Neuronal stem cell (in vitro differentiated cells): ENCODE measurements around the gene OR8B4. TPM values are rescaled to one million over a fixed set of nuclear protein-coding genes. Genes with fewer than 3 reads are reported as not detected.

Source experiments
- DNase-seq: peaks from one replicate; pipeline ENCODE4 v3.0.0-alpha.2; 2013; ENCODE audit warnings: low spot score
- H2AFZ ChIP-seq: one replicate; pipeline ENCODE4 v1.6.1; 2013; ENCODE audit warnings: mild to moderate bottlenecking, low read length, inconsistent platforms
- H2AK5ac ChIP-seq: 2 replicates; pipeline ENCODE4 v1.6.1; 2013; ENCODE audit warnings: low read depth, mild to moderate bottlenecking, inconsistent platforms, low read length, moderate library complexity, mixed read lengths
- H2BK120ac ChIP-seq: 2 replicates; pipeline ENCODE4 v1.6.1; 2013; ENCODE audit warnings: low read depth, mild to moderate bottlenecking, inconsistent platforms, low read length, moderate library complexity, mixed read lengths
- H2BK12ac ChIP-seq: one replicate; pipeline ENCODE4 v1.6.1; 2013; ENCODE audit warnings: low read length, inconsistent platforms
- H2BK15ac ChIP-seq: 2 replicates; pipeline ENCODE4 v1.6.1; 2013; ENCODE audit warnings: mild to moderate bottlenecking, low read length, inconsistent platforms, mixed read lengths
- H2BK5ac ChIP-seq: one replicate; pipeline ENCODE4 v1.6.1; 2013; ENCODE audit warnings: inconsistent platforms, mild to moderate bottlenecking, low read length, moderate library complexity
- H3K14ac ChIP-seq: one replicate; pipeline ENCODE4 v1.6.1; 2013; ENCODE audit warnings: low read length, inconsistent platforms
- H3K18ac ChIP-seq: 2 replicates; pipeline ENCODE4 v1.6.1; 2013; ENCODE audit warnings: low read length, inconsistent platforms
- H3K23ac ChIP-seq: 2 replicates; pipeline ENCODE4 v1.6.1; 2013; ENCODE audit warnings: low read depth, mild to moderate bottlenecking, mixed read lengths, low read length, inconsistent platforms; ENCODE audit not compliant: poor library complexity
- H3K27ac ChIP-seq: replicated peaks from 3 replicates; pipeline ENCODE4 v1.5.1; 2013; ENCODE audit warnings: low read length, inconsistent platforms
- H3K27me3 ChIP-seq, 3 experiments: 2 replicates each; pipeline ENCODE4 v1.6.1; 2013; ENCODE audit warnings: low read length in 3 of 3, mild to moderate bottlenecking in 2 of 3, inconsistent platforms in 1 of 3, low read depth in 1 of 3, mixed read lengths in 1 of 3, moderate library complexity in 1 of 3; ENCODE audit not compliant: control insufficient read depth in 3 of 3, insufficient read depth in 3 of 3
- H3K36me3 ChIP-seq, 2 donors: replicated peaks in 1 of 2; 2 replicates each; pipeline ENCODE4 v1.6.1; 2013; ENCODE audit warnings: low read length in 2 of 2; ENCODE audit not compliant: control insufficient read depth in 2 of 2, insufficient read depth in 2 of 2
- H3K4ac ChIP-seq: 2 replicates; pipeline ENCODE4 v1.6.1; 2013; ENCODE audit warnings: inconsistent platforms, mild to moderate bottlenecking, low read length, moderate library complexity
- H3K4me1 ChIP-seq, 2 donors: 1 replicate in 1 of 2; 2 replicates in 1 of 2; pipeline ENCODE4 v1.6.1; 2013; ENCODE audit warnings: low read length in 2 of 2, low read depth in 1 of 2; ENCODE audit not compliant: control insufficient read depth in 2 of 2, insufficient read depth in 1 of 2
- H3K4me2 ChIP-seq: one replicate; pipeline ENCODE4 v1.6.1; 2013; ENCODE audit warnings: mild to moderate bottlenecking, low read length, inconsistent platforms; ENCODE audit not compliant: insufficient read depth, poor library complexity, severe bottlenecking
- H3K4me3 ChIP-seq, 2 donors: 2 replicates each; pipeline ENCODE4 v1.5.1; 2013; ENCODE audit warnings: low read length in 2 of 2, mild to moderate bottlenecking in 2 of 2, inconsistent platforms in 1 of 2, moderate library complexity in 1 of 2
- H3K79me1 ChIP-seq: one replicate; pipeline ENCODE4 v1.6.1; 2013; ENCODE audit warnings: low read depth, mild to moderate bottlenecking, inconsistent platforms, low read length, moderate library complexity
- H3K9ac ChIP-seq: one replicate; pipeline ENCODE4 v1.6.1; 2013; ENCODE audit warnings: mild to moderate bottlenecking, low read depth, low read length, inconsistent platforms; ENCODE audit not compliant: poor library complexity
- H3K9me3 ChIP-seq, 2 donors: replicated peaks in 1 of 2; 2 replicates each; pipeline versions ENCODE3 to v1.6.1; 2013; ENCODE audit warnings: low read length in 2 of 2, mild to moderate bottlenecking in 2 of 2, inconsistent platforms in 1 of 2, low read depth in 1 of 2, mixed read lengths in 1 of 2, moderate library complexity in 1 of 2; ENCODE audit not compliant: control insufficient read depth in 2 of 2, insufficient read depth in 1 of 2
- H4K8ac ChIP-seq: one replicate; pipeline ENCODE4 v1.6.1; 2013; ENCODE audit warnings: low read depth, mild to moderate bottlenecking, inconsistent platforms, low read length, moderate library complexity
- H4K91ac ChIP-seq: one replicate; pipeline ENCODE4 v1.6.1; 2013; ENCODE audit warnings: low read length, low read depth, mild to moderate bottlenecking, inconsistent platforms; ENCODE audit not compliant: poor library complexity
- WGBS, 2 donors: extraction: QIAGEN DNeasy Blood & Tissue Kit; methylation state at CpG; one replicate each; pipeline ENCODE4 v1.1.7; 2013; ENCODE audit warnings: missing lambda C conversion rate in 2 of 2, mixed read lengths in 1 of 2; ENCODE audit not compliant: insufficient read length in 2 of 2, insufficient replicate concordance in 1 of 2; ENCODE audit errors: extremely low coverage in 2 of 2; 5-methylcytosine and 5-hydroxymethylcytosine counted together
- polyA plus RNA-seq, 2 experiments: library from polyadenylated mRNA; stranded (reverse); fragments of 200-250 nt; gene quantifications; one replicate each; pipeline ENCODE4 v1.2.3, GENCODE V29; 2013

The OR8B4 gene
- not detected for polyA plus RNA-seq (2013, experiment 1 of 2)
- polyA plus RNA-seq (2013, experiment 2 of 2): not detected

- H4K8ac ChIP-seq: no peak within 1 kb of the TSS
- H3K4me1 ChIP-seq: no peaks in the 10 kb centered on the region
- no peaks in the 10 kb centered on the region for H3K79me1 ChIP-seq
- no peak within 1 kb of the TSS for H2BK12ac ChIP-seq
- WGBS, 2 donors: no CpG with 5 or more reads among the region's 2 CpGs
- H3K9ac ChIP-seq: no peak within 1 kb of the TSS
- no peak within 1 kb of the TSS for H2BK15ac ChIP-seq
- H3K4me3 ChIP-seq: peak within 1 kb of the TSS in 1 of 2 donors; percentile 50
- H3K27ac ChIP-seq: no peak within 1 kb of the TSS
- no peak within 1 kb of the TSS for H3K4ac ChIP-seq
- H3K23ac ChIP-seq: no peak within 1 kb of the TSS
- no peak within 1 kb of the TSS for H4K91ac ChIP-seq
- H2BK120ac ChIP-seq: no peak within 1 kb of the TSS
- no peak within 1 kb of the TSS for H2AK5ac ChIP-seq
- DNase-seq: no peak
- H2AFZ ChIP-seq: no peak within 1 kb of the TSS
- no peaks in the 10 kb centered on the region for H3K9me3 ChIP-seq
- no peak within 1 kb of the TSS for H3K18ac ChIP-seq
- no peak within 1 kb of the TSS for H3K4me2 ChIP-seq
- H2BK5ac ChIP-seq: no peak within 1 kb of the TSS
- H3K14ac ChIP-seq: no peak within 1 kb of the TSS
- H3K27me3 ChIP-seq: no peaks in the 10 kb centered on the region
- no peaks in the 10 kb centered on the region for H3K36me3 ChIP-seq
These were observed at the start of gene OR8B4 for GRCh38 chr11:124424384-124424921. Gene OR8B4 (minus strand): TSS chr11:124424871. CDS start chr11:124424871, 0 bp downstream.

- Histone ChIP-seq H4K8ac (no peak overlapping the region), H3K23ac (no peak overlapping the region), H2AK5ac (no peak overlapping the region), H2BK15ac (no peak overlapping the region), H3K9me3 (no peaks in the 10 kb centered on the region), H2BK120ac (no peak overlapping the region), H3K14ac (no peak overlapping the region), H2AFZ (no peak overlapping the region), H3K27ac (no peak overlapping the region), H2BK5ac (no peak overlapping the region), H4K91ac (no peak overlapping the region), H2BK12ac (no peak overlapping the region), H3K79me1 (no peaks in the 10 kb centered on the region), H3K4me1 (no peaks in the 10 kb centered on the region), H3K18ac (no peak overlapping the region), H3K4ac (no peak overlapping the region), H3K4me2 (no peak overlapping the region), H3K36me3 (no peaks in the 10 kb centered on the region), H3K27me3 (no peaks in the 10 kb centered on the region), H3K4me3 (no peak overlapping the region), H3K9ac (no peak overlapping the region)
- WGBS, 2 donors: no CpG with 5 or more reads among the region's 1 CpG
- no peak for DNase-seq
These were observed 49.4 kb upstream of the OR8B4 start for GRCh38 chr11:124474079-124474478.

GRCh38 chr11:124473476-124473875 is 48.8 kb upstream of the OR8B4 start:
- no peak overlapping the region for H3K4me2 ChIP-seq
- H3K9ac ChIP-seq: no peak overlapping the region
- no peaks in the 10 kb centered on the region for H3K9me3 ChIP-seq
- no peak overlapping the region for H2AK5ac ChIP-seq
- H3K4ac ChIP-seq: no peak overlapping the region
- no peak overlapping the region for H3K4me3 ChIP-seq
- H2BK12ac ChIP-seq: no peak overlapping the region
- H2BK120ac ChIP-seq: no peak overlapping the region
- H3K27me3 ChIP-seq: no peaks in the 10 kb centered on the region
- H3K18ac ChIP-seq: no peak overlapping the region
- H2AFZ ChIP-seq: no peak overlapping the region
- H3K14ac ChIP-seq: no peak overlapping the region
- no peaks in the 10 kb centered on the region for H3K4me1 ChIP-seq
- no peak overlapping the region for H4K91ac ChIP-seq
- H3K79me1 ChIP-seq: no peaks in the 10 kb centered on the region
- H2BK15ac ChIP-seq: no peak overlapping the region
- no peak overlapping the region for H4K8ac ChIP-seq
- no CpG with 5 or more reads among the region's 1 CpG for WGBS, 2 donors
- no peak overlapping the region for H3K27ac ChIP-seq
- DNase-seq: no peak
- H2BK5ac ChIP-seq: no peak overlapping the region
- no peak overlapping the region for H3K23ac ChIP-seq
- no peaks in the 10 kb centered on the region for H3K36me3 ChIP-seq

- H2BK15ac ChIP-seq: no peak overlapping the region
- no CpG with 5 or more reads among the region's 11 CpGs for WGBS, 2 donors
These were observed 46.0 kb upstream of the OR8B4 start for GRCh38 chr11:124470561-124471227.

More at GRCh38 chr11:124470561-124471227, 46.0 kb upstream of the OR8B4 start:
- no peak overlapping the region for H4K91ac ChIP-seq
- H4K8ac ChIP-seq: no peak overlapping the region
- no peak overlapping the region for H3K4ac ChIP-seq
- no peak overlapping the region for H2BK5ac ChIP-seq
- H3K23ac ChIP-seq: no peak overlapping the region
- no peak overlapping the region for H3K27ac ChIP-seq
- no peak overlapping the region for H3K9ac ChIP-seq
- H3K4me3 ChIP-seq: no peak overlapping the region
- H3K36me3 ChIP-seq: no peaks in the 10 kb centered on the region
- DNase-seq: no peak
- H2AFZ ChIP-seq: no peak overlapping the region
- no peak overlapping the region for H2BK12ac ChIP-seq
- no peak overlapping the region for H2AK5ac ChIP-seq
- H3K27me3 ChIP-seq: no peaks in the 10 kb centered on the region
- no peak overlapping the region for H3K4me2 ChIP-seq
- H3K79me1 ChIP-seq: no peaks in the 10 kb centered on the region
- H3K4me1 ChIP-seq: no peaks in the 10 kb centered on the region
- H3K18ac ChIP-seq: no peak overlapping the region
- no peak overlapping the region for H2BK120ac ChIP-seq
- no peaks in the 10 kb centered on the region for H3K9me3 ChIP-seq
- H3K14ac ChIP-seq: no peak overlapping the region
